ENCODE data around the gene SDK2.
"Not testable (repeated sequence)": the region's sequence is repeated elsewhere in the genome, so short reads cannot be mapped to it uniquely, and the experiment has no call there.

Gene SDK2

GRCh38 chr17:73342050-73342522 is 302.2 kb downstream of the SDK2 start:
- DNase-seq (ENCODE audit: low read depth), result no peak

GRCh38 chr17:73341350-73342049 is 302.7 kb downstream of the SDK2 start:
- DNase-seq (ENCODE audit: low read depth), result no peak

- DNase-seq (ENCODE audit: low read depth), result no peak
Measured at GRCh38 chr17:73340093-73340596, 304.1 kb downstream of the SDK2 start.

GRCh38 chr17:73338566-73339197 is 305.6 kb downstream of the SDK2 start:
- no peak for DNase-seq (ENCODE audit: low read depth)

- no peak for DNase-seq (ENCODE audit: low read depth)
Measured at GRCh38 chr17:73338050-73338521, 306.2 kb downstream of the SDK2 start.

- no peak for DNase-seq (ENCODE audit: low read depth)
Measured at GRCh38 chr17:73337330-73337710, 306.9 kb downstream of the SDK2 start.

- DNase-seq (ENCODE audit: low read depth), result no peak
Measured at GRCh38 chr17:73336408-73337329, 307.6 kb downstream of the SDK2 start.

- DNase-seq (ENCODE audit: low read depth), result no peak
Measured at GRCh38 chr17:73335591-73336407, 308.4 kb downstream of the SDK2 start.

- no peak for DNase-seq (ENCODE audit: low read depth)
Measured at GRCh38 chr17:73334771-73335513, 309.3 kb downstream of the SDK2 start.

- DNase-seq (ENCODE audit: low read depth), result not testable (repeated sequence)
Measured at GRCh38 chr17:73333445-73333844, 310.8 kb downstream of the SDK2 start.

GRCh38 chr17:73331060-73331459 is 313.2 kb downstream of the SDK2 start:
- no peak for DNase-seq (ENCODE audit: low read depth)

- DNase-seq (ENCODE audit: low read depth), result no peak
Measured at GRCh38 chr17:73327676-73328075, 316.6 kb downstream of the SDK2 start.

- DNase-seq (ENCODE audit: low read depth), result no peak
Measured at GRCh38 chr17:73325527-73325842, 318.8 kb downstream of the SDK2 start.

GRCh38 chr17:73324711-73325526 is 319.3 kb downstream of the SDK2 start:
- DNase-seq (ENCODE audit: low read depth), result no peak

GRCh38 chr17:73324160-73324475 is 320.1 kb downstream of the SDK2 start:
- no peak for DNase-seq (ENCODE audit: low read depth)

GRCh38 chr17:73323409-73324159 is 320.7 kb downstream of the SDK2 start:
- DNase-seq (ENCODE audit: low read depth), result no peak

- no peak for DNase-seq (ENCODE audit: low read depth)
Measured at GRCh38 chr17:73320601-73321264, 323.5 kb downstream of the SDK2 start.

GRCh38 chr17:73319766-73320165 is 324.5 kb downstream of the SDK2 start:
- DNase-seq (ENCODE audit: low read depth), result no peak

- no peak for DNase-seq (ENCODE audit: low read depth)
Measured at GRCh38 chr17:73318836-73319235, 325.4 kb downstream of the SDK2 start.

Measured in T-helper 22 cell (primary cell).